HEK293T (cell line): ENCODE data around the gene FAM78B.

Experiments
- ARNT ChIP-seq: fragments of 450-650 bp; IDR thresholded peaks from 2 replicates; pipeline ENCODE4 v1.6.1; 2017; ENCODE audit warnings: mild to moderate bottlenecking
- BHLHE40 ChIP-seq: fragments of 450-650 bp; IDR thresholded peaks from 2 replicates; pipeline ENCODE4 v1.6.1; 2016; ENCODE audit warnings: mild to moderate bottlenecking, moderate library complexity, borderline replicate concordance
- ELF4 ChIP-seq: fragments of 450-650 bp; IDR thresholded peaks from 2 replicates; pipeline ENCODE4 v1.6.1; 2017; ENCODE audit warnings: antibody characterized with exemption
- FOXA1 ChIP-seq: fragments of 450-650 bp; IDR thresholded peaks from 2 replicates; pipeline ENCODE4 v1.6.1; 2016; ENCODE audit warnings: mild to moderate bottlenecking
- FOXM1 ChIP-seq: fragments of 450-650 bp; IDR thresholded peaks from 2 replicates; pipeline ENCODE4 v1.6.1; 2017; ENCODE audit warnings: mild to moderate bottlenecking, borderline replicate concordance
- HDGF ChIP-seq: fragments of 450-650 bp; IDR thresholded peaks from 2 replicates; pipeline ENCODE4 v1.6.1; 2017; ENCODE audit warnings: antibody characterized with exemption, borderline replicate concordance
- L3MBTL2 ChIP-seq: fragments of 450-650 bp; conservative IDR thresholded peaks from 2 replicates; pipeline ENCODE4 v1.6.1; 2016; ENCODE audit warnings: mild to moderate bottlenecking
- SP1 ChIP-seq: fragments of 450-650 bp; IDR thresholded peaks from 2 replicates; pipeline ENCODE4 v1.6.1; 2017

GRCh38 chr1:166032572-166033371, 134.0 kb downstream of the FAM78B start:
- TF ChIP-seq L3MBTL2, result no peak
- TF ChIP-seq HDGF, result no peak
- TF ChIP-seq ARNT, result no peak
- TF ChIP-seq ELF4, result no peak
- TF ChIP-seq FOXA1, result no peak
- no peak for TF ChIP-seq BHLHE40
- TF ChIP-seq SP1, result no peak
- no peak for TF ChIP-seq FOXM1
